ENCODE data around the gene ABCB9. TPM values are rescaled to one million over a fixed set of nuclear protein-coding genes. Genes with fewer than 3 reads are reported as not detected.

ABCB9 gene
- total RNA-seq, 1 experiment from 2014 or later: 20.9 TPM

GRCh38 chr12:122921917-122922316 lies 44.3 kb downstream of the ABCB9 start:
- no peak for TF ChIP-seq EZH2phosphoT487 (IDR thresholded peaks at IDR 0.05; ENCODE audit: borderline replicate concordance, low read length)
- TF ChIP-seq EZH2 (IDR thresholded peaks at IDR 0.05; ENCODE audit: low read length, unreplicated experiment): no peak
- TF ChIP-seq CTCF (conservative IDR thresholded peaks at IDR 0.05; ENCODE audit: low read depth, low read length): no peak
- no peaks in the 10 kb centered on the region for H4K20me1 ChIP-seq (ENCODE audit: low read length)
- no peaks in the 10 kb centered on the region for H3K79me2 ChIP-seq (ENCODE audit: low read length)
- H3K4me1 ChIP-seq (ENCODE audit: insufficient read depth, low read length): peaks cover 28% of the 10 kb centered on the region
- DNase-seq (no peak), ATAC-seq (no peak)
- no peak overlapping the region for H2AFZ ChIP-seq (ENCODE audit: low read length)
- no peak overlapping the region for H3K9ac ChIP-seq (ENCODE audit: low read length)
- H3K27ac ChIP-seq (ENCODE audit: low read length): no peak overlapping the region
- ChIA-PET CTCF (no interaction called here), POLR2A (ENCODE audit: unreplicated experiment) (no interaction called here)
- no peak overlapping the region for H3K4me3 ChIP-seq (ENCODE audit: low read length)
- no peaks in the 10 kb centered on the region for H3K9me3 ChIP-seq (ENCODE audit: low read length)
- H3K4me2 ChIP-seq (ENCODE audit: low read length): no peak overlapping the region
- intact Hi-C loops (cut with micrococcal nuclease): no loop called here
- H3K27me3 ChIP-seq (ENCODE audit: low read length): no peaks in the 10 kb centered on the region
- BruUV-seq (replicated peaks): no TSS peak
- H3K9me2 ChIP-seq (replicated peaks; ENCODE audit: low read length): no peaks in the 10 kb centered on the region
- H3K36me3 ChIP-seq (ENCODE audit: low read depth, low read length): no peaks in the 10 kb centered on the region
- peaks cover 8% of the 10 kb centered on the region for H3F3A ChIP-seq (ENCODE audit: low read length, unreplicated experiment)

DNA sequence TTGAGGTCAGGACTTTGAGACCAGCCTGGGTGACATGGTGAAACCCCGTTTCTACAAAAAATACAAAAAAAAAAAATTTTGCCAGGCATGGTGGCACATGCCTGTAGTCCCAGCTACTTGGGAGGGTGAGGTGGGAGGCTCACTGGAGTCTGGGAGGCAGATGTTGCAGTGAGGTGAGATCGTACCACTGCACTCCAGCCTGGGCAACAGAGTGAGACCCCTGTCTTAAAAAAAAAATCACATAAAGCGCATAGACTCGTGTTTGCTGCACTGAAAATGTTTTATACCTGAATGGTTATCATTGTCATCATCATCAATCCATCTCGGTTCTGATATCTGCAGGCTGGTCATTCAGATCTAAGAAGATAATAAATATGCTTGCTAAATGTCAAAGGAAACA lies 45.6 kb downstream of the ABCB9 start:
- Histone ChIP-seq H3K27ac (ENCODE audit: low read length) (peak overlapping the region; percentile 91), H3K36me3 (ENCODE audit: low read depth, low read length) (no peaks in the 10 kb centered on the region), H3K79me2 (ENCODE audit: low read length) (no peaks in the 10 kb centered on the region), H3K9me2 (replicated peaks; ENCODE audit: low read length) (no peaks in the 10 kb centered on the region), H3K27me3 (ENCODE audit: low read length) (no peaks in the 10 kb centered on the region), H3K4me1 (ENCODE audit: insufficient read depth, low read length) (peaks cover 37% of the 10 kb centered on the region), H3K4me3 (ENCODE audit: low read length) (no peak overlapping the region), H3K4me2 (ENCODE audit: low read length) (no peak overlapping the region), H4K20me1 (ENCODE audit: low read length) (no peaks in the 10 kb centered on the region), H2AFZ (ENCODE audit: low read length) (no peak overlapping the region), H3K9ac (ENCODE audit: low read length) (peak overlapping the region; percentile 38), H3K9me3 (ENCODE audit: low read length) (no peaks in the 10 kb centered on the region), H3F3A (ENCODE audit: low read length, unreplicated experiment) (peaks cover 8% of the 10 kb centered on the region)
- DNase-seq (no peak), ATAC-seq (no peak)
- intact Hi-C loops (cut with micrococcal nuclease): no loop called here
- ChIA-PET CTCF (no interaction called here), POLR2A (ENCODE audit: unreplicated experiment) (no interaction called here)
- BruUV-seq (replicated peaks): no TSS peak
- TF ChIP-seq EZH2 (IDR thresholded peaks at IDR 0.05; ENCODE audit: low read length, unreplicated experiment): no peak

DNA sequence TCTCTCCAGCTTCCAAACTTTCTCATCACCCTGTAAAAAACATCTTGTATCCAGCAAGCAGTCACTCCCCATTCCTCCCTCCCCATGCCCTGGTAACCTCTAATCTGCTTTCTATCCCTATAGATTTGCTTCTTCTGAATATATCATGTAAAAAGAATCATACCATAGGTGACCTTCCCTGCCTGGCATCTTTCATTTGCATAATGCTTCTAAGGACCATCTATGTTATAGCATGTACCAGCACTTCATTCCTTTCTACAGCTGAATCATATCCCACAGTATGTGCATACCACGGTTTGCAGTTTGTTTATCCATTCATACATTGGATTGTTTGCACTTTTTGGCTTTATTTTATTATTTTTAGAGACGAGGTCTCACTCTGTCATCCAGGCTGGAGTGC lies 47.4 kb downstream of the ABCB9 start:
- Histone ChIP-seq H3K4me1 (ENCODE audit: insufficient read depth, low read length) (peaks cover 38% of the 10 kb centered on the region), H3K36me3 (ENCODE audit: low read depth, low read length) (no peaks in the 10 kb centered on the region), H3K4me3 (ENCODE audit: low read length) (no peak overlapping the region), H4K20me1 (ENCODE audit: low read length) (no peaks in the 10 kb centered on the region), H3K79me2 (ENCODE audit: low read length) (no peaks in the 10 kb centered on the region), H3K9me3 (ENCODE audit: low read length) (no peaks in the 10 kb centered on the region), H3K27ac (ENCODE audit: low read length) (peak overlapping the region; percentile 91), H3K9me2 (replicated peaks; ENCODE audit: low read length) (no peaks in the 10 kb centered on the region), H3F3A (ENCODE audit: low read length, unreplicated experiment) (peaks cover 8% of the 10 kb centered on the region), H3K4me2 (ENCODE audit: low read length) (no peak overlapping the region), H3K27me3 (ENCODE audit: low read length) (no peaks in the 10 kb centered on the region), H3K9ac (ENCODE audit: low read length) (no peak overlapping the region), H2AFZ (ENCODE audit: low read length) (no peak overlapping the region)
- intact Hi-C loops (cut with micrococcal nuclease): loop anchor here (2.0 kb wide), 1 partner anchor 24 kb away; no protein-coding TSS in a partner anchor
- POLR2A ChIA-PET (ENCODE audit: unreplicated experiment): no interaction called here
- DNase-seq (peak; percentile 27), ATAC-seq (no peak)
- TF ChIP-seq EZH2phosphoT487 (IDR thresholded peaks at IDR 0.05; ENCODE audit: borderline replicate concordance, low read length): no peak
- no peak for TF ChIP-seq EZH2 (IDR thresholded peaks at IDR 0.05; ENCODE audit: low read length, unreplicated experiment)
- TF ChIP-seq CTCF (conservative IDR thresholded peaks at IDR 0.05; ENCODE audit: low read depth, low read length): no peak
- CTCF ChIA-PET: no interaction called here
- BruUV-seq (replicated peaks): no TSS peak
